Measurements from ENCODE around the gene MVB12B. TPM values are rescaled to one million over a fixed set of nuclear protein-coding genes. Genes with fewer than 3 reads are reported as not detected.

MVB12B gene
- total RNA-seq, 2 experiments from 2014 or later = 33.5 to 34.1 TPM

GRCh38 chr9:126296687-126297086 is 29.9 kb upstream of the MVB12B start:
- no peaks in the 10 kb centered on the region for H3K4me1 Mint-ChIP-seq
- no peaks in the 10 kb centered on the region for H3K9me3 Mint-ChIP-seq
- H3K36me3 Mint-ChIP-seq = no peaks in the 10 kb centered on the region
- DNase-seq (no peak), ATAC-seq (ENCODE audit: low read depth) (no peak)
- POLR2A ChIA-PET = no interaction called here
- H3K27me3 Mint-ChIP-seq = no peaks in the 10 kb centered on the region
- no peak overlapping the region for H3K27ac Mint-ChIP-seq
- H3K4me3 Mint-ChIP-seq = no peak overlapping the region

GRCh38 chr9:126297661-126298060 is 29.0 kb upstream of the MVB12B start:
- ATAC-seq (ENCODE audit: low read depth) = no peak
- POLR2A ChIA-PET = no interaction called here
- H3K4me1 Mint-ChIP-seq = peaks cover 2% of the 10 kb centered on the region

GRCh38 chr9:126298063-126298801 is 28.4 kb upstream of the MVB12B start:
- DNase-seq (no peak), ATAC-seq (ENCODE audit: low read depth) (no peak)
- Mint-ChIP-seq H3K4me3 (no peak overlapping the region), H3K27ac (no peak overlapping the region), H3K36me3 (no peaks in the 10 kb centered on the region), H3K9me3 (no peaks in the 10 kb centered on the region), H3K4me1 (peaks cover 8% of the 10 kb centered on the region), H3K27me3 (peaks cover 3% of the 10 kb centered on the region)
- POLR2A ChIA-PET = no interaction called here

More at GRCh38 chr9:126297661-126298060, 29.0 kb upstream of the MVB12B start:
- Mint-ChIP-seq H3K27ac (no peak overlapping the region), H3K36me3 (no peaks in the 10 kb centered on the region), H3K9me3 (no peaks in the 10 kb centered on the region), H3K27me3 (no peaks in the 10 kb centered on the region), H3K4me3 (no peak overlapping the region)
- DNase-seq = no peak

- no peak overlapping the region for H3K27ac Mint-ChIP-seq
- H3K36me3 Mint-ChIP-seq = no peaks in the 10 kb centered on the region
- POLR2A ChIA-PET = no interaction called here
- H3K27me3 Mint-ChIP-seq = peaks cover 3% of the 10 kb centered on the region
- no peak overlapping the region for H3K4me3 Mint-ChIP-seq
- no peak for ATAC-seq (ENCODE audit: low read depth)
- no peaks in the 10 kb centered on the region for H3K9me3 Mint-ChIP-seq
- H3K4me1 Mint-ChIP-seq = peaks cover 12% of the 10 kb centered on the region
- DNase-seq = no peak
Measured at GRCh38 chr9:126299706-126300276, 26.8 kb upstream of the MVB12B start.

GRCh38 chr9:126301196-126301595 is 25.4 kb upstream of the MVB12B start:
- peaks cover 3% of the 10 kb centered on the region for H3K27me3 Mint-ChIP-seq

GRCh38 chr9:126301985-126302603 is 24.5 kb upstream of the MVB12B start:
- no peak overlapping the region for H3K27ac Mint-ChIP-seq
- peaks cover 13% of the 10 kb centered on the region for H3K4me1 Mint-ChIP-seq
- POLR2A ChIA-PET = interaction anchor here (0.6 kb wide), 1 partner anchor 96 kb away, joined by 3 read pairs; no protein-coding TSS in a partner anchor
- DNase-seq (no peak), ATAC-seq (ENCODE audit: low read depth) (peak; percentile 91)
- no peaks in the 10 kb centered on the region for H3K9me3 Mint-ChIP-seq
- no peak overlapping the region for H3K4me3 Mint-ChIP-seq
- peaks cover 3% of the 10 kb centered on the region for H3K27me3 Mint-ChIP-seq
- no peaks in the 10 kb centered on the region for H3K36me3 Mint-ChIP-seq

More at GRCh38 chr9:126301196-126301595, 25.4 kb upstream of the MVB12B start:
- peaks cover 13% of the 10 kb centered on the region for H3K4me1 Mint-ChIP-seq
- no peaks in the 10 kb centered on the region for H3K9me3 Mint-ChIP-seq
- DNase-seq (no peak), ATAC-seq (ENCODE audit: low read depth) (no peak)
- no peak overlapping the region for H3K27ac Mint-ChIP-seq
- H3K36me3 Mint-ChIP-seq = no peaks in the 10 kb centered on the region
- H3K4me3 Mint-ChIP-seq = no peak overlapping the region
- POLR2A ChIA-PET = no interaction called here

GRCh38 chr9:126302730-126303129 is 23.9 kb upstream of the MVB12B start:
- no peak overlapping the region for H3K4me3 Mint-ChIP-seq
- peaks cover 13% of the 10 kb centered on the region for H3K4me1 Mint-ChIP-seq
- ATAC-seq (ENCODE audit: low read depth) = no peak
- DNase-seq = no peak
- no peaks in the 10 kb centered on the region for H3K36me3 Mint-ChIP-seq
- POLR2A ChIA-PET = no interaction called here
- H3K27ac Mint-ChIP-seq = no peak overlapping the region
- no peaks in the 10 kb centered on the region for H3K9me3 Mint-ChIP-seq
- H3K27me3 Mint-ChIP-seq = peaks cover 6% of the 10 kb centered on the region

GRCh38 chr9:126303488-126303887 is 23.1 kb upstream of the MVB12B start:
- no peak overlapping the region for H3K4me3 Mint-ChIP-seq
- ATAC-seq (ENCODE audit: low read depth) (peak; percentile 61), DNase-seq (no peak)
- POLR2A ChIA-PET = no interaction called here
- H3K9me3 Mint-ChIP-seq = no peaks in the 10 kb centered on the region
- no peaks in the 10 kb centered on the region for H3K36me3 Mint-ChIP-seq
- H3K27me3 Mint-ChIP-seq = peaks cover 6% of the 10 kb centered on the region
- no peak overlapping the region for H3K27ac Mint-ChIP-seq
- H3K4me1 Mint-ChIP-seq = peaks cover 13% of the 10 kb centered on the region

GRCh38 chr9:126304207-126304970 is 22.2 kb upstream of the MVB12B start:
- Mint-ChIP-seq H3K4me1 (peaks cover 13% of the 10 kb centered on the region), H3K4me3 (no peak overlapping the region), H3K27me3 (peaks cover 6% of the 10 kb centered on the region), H3K27ac (no peak overlapping the region), H3K9me3 (no peaks in the 10 kb centered on the region), H3K36me3 (no peaks in the 10 kb centered on the region)
- no peak for ATAC-seq (ENCODE audit: low read depth)
- POLR2A ChIA-PET = no interaction called here
- DNase-seq = no peak

- no peak overlapping the region for H3K27ac Mint-ChIP-seq
- DNase-seq (no peak), ATAC-seq (ENCODE audit: low read depth) (no peak)
- H3K36me3 Mint-ChIP-seq = no peaks in the 10 kb centered on the region
- peaks cover 13% of the 10 kb centered on the region for H3K4me1 Mint-ChIP-seq
- no peaks in the 10 kb centered on the region for H3K9me3 Mint-ChIP-seq
- no peak overlapping the region for H3K4me3 Mint-ChIP-seq
- POLR2A ChIA-PET = no interaction called here
- H3K27me3 Mint-ChIP-seq = peaks cover 6% of the 10 kb centered on the region
Measured at GRCh38 chr9:126304971-126305320, 21.7 kb upstream of the MVB12B start.

- DNase-seq (no peak), ATAC-seq (ENCODE audit: low read depth) (no peak)
- no peak overlapping the region for H3K27ac Mint-ChIP-seq
- POLR2A ChIA-PET = no interaction called here
- H3K4me1 Mint-ChIP-seq = peaks cover 13% of the 10 kb centered on the region
- peaks cover 6% of the 10 kb centered on the region for H3K27me3 Mint-ChIP-seq
- no peak overlapping the region for H3K4me3 Mint-ChIP-seq
- no peaks in the 10 kb centered on the region for H3K36me3 Mint-ChIP-seq
- H3K9me3 Mint-ChIP-seq = no peaks in the 10 kb centered on the region
Measured at GRCh38 chr9:126306071-126306647, 20.5 kb upstream of the MVB12B start.

GRCh38 chr9:126307322-126308061 is 19.1 kb upstream of the MVB12B start:
- Mint-ChIP-seq H3K4me1 (peaks cover 10% of the 10 kb centered on the region), H3K27me3 (peaks cover 6% of the 10 kb centered on the region), H3K4me3 (no peak overlapping the region), H3K36me3 (no peaks in the 10 kb centered on the region), H3K9me3 (no peaks in the 10 kb centered on the region), H3K27ac (no peak overlapping the region)
- DNase-seq (no peak), ATAC-seq (ENCODE audit: low read depth) (no peak)
- POLR2A ChIA-PET = no interaction called here

Measured in activated naive CD8-positive, alpha-beta T cell treated with anti-CD3 and anti-CD28 coated beads, Interleukin-2, amount 10 ng/mL, durations not matched to agents 7 days and 5 days (primary cell).